Right lobe of liver (tissue), 4 donors: ENCODE results near the gene LCE5A.

Source experiments
- POLR2A ChIP-seq: fragments of 450-650 bp; IDR thresholded peaks from one replicate; pipeline ENCODE4 v1.6.1; 2017; ENCODE audit warnings: antibody characterized with exemption, mild to moderate bottlenecking
- TF ChIP-seq, protein P1 (sequence below), 4 donors: fragments of 200-600 bp in 3 of 4; fragments of 450-650 bp in 1 of 4; IDR thresholded peaks; one replicate each; pipeline versions ENCODE4 v1.5.1 to v1.8.0; 2016 to 2022; ENCODE audit warnings: antibody characterized with exemption in 4 of 4, mild to moderate bottlenecking in 2 of 4
- donor health status: DM: no; HTN: no; CAD: no.
- donor health status: DM: no; HTN: no; CAD: no.
- donor health status: DM: no; HTN: yes; CAD: no.

DNA sequence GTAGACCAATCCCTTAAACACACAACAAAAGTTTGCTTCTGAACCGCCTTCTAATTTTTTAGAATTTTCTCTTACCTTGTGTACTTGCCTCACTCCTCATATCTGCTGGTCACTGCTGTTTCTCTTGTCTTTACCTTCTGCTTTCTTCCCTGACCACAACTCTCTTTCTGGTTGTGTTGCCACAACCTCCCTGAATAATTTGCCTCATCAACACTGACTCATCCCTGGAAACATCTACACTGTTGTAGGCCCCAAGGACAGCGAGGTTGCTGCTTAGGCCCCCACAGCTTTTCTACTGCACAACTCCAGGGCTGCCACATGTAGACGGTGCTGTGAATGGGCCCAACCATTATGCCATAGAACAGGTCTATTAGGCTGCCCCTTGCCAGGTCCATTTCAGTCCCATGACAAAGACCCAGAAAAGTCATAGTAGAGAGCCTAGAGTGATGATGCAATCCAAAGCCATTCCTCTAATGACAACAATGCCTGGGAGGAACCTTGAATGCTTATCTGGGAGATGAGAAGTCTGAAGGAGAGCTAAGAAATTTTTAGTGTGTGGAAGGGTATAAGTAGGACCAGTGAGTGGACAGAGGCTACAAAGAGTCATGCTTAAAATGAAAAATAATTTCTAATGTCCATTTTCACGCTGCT, 36.6 kb upstream of the LCE5A start:
- TF ChIP-seq, protein P1, sequence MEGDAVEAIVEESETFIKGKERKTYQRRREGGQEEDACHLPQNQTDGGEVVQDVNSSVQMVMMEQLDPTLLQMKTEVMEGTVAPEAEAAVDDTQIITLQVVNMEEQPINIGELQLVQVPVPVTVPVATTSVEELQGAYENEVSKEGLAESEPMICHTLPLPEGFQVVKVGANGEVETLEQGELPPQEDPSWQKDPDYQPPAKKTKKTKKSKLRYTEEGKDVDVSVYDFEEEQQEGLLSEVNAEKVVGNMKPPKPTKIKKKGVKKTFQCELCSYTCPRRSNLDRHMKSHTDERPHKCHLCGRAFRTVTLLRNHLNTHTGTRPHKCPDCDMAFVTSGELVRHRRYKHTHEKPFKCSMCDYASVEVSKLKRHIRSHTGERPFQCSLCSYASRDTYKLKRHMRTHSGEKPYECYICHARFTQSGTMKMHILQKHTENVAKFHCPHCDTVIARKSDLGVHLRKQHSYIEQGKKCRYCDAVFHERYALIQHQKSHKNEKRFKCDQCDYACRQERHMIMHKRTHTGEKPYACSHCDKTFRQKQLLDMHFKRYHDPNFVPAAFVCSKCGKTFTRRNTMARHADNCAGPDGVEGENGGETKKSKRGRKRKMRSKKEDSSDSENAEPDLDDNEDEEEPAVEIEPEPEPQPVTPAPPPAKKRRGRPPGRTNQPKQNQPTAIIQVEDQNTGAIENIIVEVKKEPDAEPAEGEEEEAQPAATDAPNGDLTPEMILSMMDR (IDR thresholded peaks at IDR 0.05) = no peak
- no peak for TF ChIP-seq POLR2A
